CD1c-positive myeloid dendritic cell (primary cell): Measurements from ENCODE around the gene CAPN1.

ENCODE experiments used
- DNase-seq: peaks from one replicate; pipeline ENCODE4 v3.0.0-alpha.2; 2016; ENCODE audit errors: extremely low spot score

The CAPN1 gene

GRCh38 chr11:65260756-65261590 lies 79.2 kb downstream of the CAPN1 start:
- DNase-seq, result no peak
